Dedifferentiated amniotic fluid mesenchymal stem cell (primary cell): ENCODE measurements around the gene SGMS1.

Source experiments
- DNase-seq: peaks from one replicate; pipeline ENCODE4 v3.0.0-alpha.2; 2016; ENCODE audit errors: extremely low spot score

Gene SGMS1

DNA sequence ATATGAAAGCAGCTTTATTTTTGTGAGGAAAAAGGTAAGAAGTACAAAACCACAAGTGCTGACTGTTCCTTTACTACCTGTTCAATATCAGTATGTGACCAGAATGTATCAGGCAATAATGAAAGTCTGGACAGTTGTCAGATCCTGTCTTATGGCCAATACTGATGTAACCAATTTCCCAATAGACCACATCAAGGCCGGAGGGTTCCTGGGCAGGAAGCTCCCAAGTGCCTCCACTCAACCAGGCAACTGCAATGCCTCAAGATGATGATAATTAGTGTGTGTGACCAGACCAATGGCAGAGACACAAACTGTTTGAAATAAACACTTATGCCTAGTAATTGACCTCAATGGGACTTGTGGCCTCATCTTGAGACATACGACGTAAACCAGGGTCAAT lies 223.1 kb downstream of the SGMS1 start:
- no peak for DNase-seq

DNA sequence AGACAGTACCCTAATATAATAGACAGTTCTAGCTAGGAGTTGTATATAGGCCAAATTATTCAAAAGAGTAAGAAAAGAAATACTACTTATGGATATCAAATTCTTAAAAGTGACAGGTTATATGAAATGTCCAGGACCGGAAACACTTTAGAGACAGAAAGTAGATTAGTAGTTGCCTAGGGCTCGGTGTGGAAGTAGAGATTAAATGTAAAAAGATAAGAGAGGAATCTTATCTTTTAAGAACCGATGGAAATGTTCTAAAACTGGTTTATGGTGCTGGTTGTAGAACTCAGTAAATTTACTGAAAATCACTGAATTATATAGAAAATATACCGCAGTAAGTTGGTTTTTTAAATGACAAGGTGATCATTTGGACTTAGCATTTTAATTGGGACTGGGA lies 224.9 kb downstream of the SGMS1 start:
- no peak for DNase-seq

DNA sequence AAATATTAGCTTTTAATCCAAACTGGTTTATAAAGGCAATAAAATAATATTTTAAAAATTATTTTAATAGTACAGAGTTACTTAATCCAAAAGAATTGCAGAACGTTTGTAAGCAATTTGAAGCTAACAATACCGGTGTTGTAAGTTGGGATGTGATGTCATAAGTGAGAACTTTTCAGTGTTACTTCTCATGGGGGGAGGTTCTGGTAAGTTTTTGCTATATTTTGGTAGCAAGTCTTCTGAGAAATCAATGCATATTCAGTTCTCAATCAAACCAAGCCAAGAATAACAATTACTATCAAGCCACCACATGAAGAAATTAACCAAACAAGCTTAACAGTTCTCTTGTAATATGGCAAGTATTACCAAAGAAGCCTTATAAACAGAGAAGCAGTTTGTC lies 225.4 kb downstream of the SGMS1 start:
- no peak for DNase-seq

DNA sequence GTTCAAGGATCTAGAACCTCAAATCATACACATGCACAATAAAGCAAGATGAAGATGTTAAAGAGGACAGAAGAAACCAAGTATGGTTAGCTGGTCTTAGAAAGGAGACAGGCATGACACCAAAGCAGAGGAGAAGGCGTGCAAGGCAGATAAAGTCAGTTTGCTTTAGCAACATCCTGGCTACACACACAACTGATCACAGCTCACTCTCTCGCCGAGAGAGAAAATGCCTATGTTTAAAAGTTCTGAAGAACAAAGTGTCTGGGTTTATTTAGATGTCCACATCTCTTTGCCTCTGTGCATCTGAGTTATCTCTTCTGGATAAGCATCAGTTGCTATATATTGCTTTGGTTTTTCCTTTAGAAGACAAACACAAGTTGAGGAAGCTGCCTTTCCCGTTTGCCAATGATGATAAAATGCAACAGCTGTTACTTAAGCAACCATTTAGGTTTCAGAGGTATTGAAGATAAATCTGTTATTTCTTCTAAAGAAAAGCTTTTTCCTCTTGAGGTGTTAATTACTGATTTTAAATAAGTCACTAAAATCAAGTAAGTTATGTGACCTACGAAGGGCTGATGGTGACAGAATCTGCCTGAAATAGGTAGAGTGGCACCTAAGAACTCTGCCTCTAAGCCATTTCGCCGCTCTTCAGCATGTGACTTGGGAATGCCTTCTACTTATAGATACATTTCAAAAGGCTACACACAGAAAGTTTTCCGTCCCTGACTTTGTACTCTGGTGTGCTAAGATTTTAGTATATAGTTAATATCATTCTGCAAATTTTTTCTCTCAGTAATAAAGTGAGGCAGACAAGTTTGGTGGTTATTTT lies 226.2 kb downstream of the SGMS1 start:
- no peak for DNase-seq

DNA sequence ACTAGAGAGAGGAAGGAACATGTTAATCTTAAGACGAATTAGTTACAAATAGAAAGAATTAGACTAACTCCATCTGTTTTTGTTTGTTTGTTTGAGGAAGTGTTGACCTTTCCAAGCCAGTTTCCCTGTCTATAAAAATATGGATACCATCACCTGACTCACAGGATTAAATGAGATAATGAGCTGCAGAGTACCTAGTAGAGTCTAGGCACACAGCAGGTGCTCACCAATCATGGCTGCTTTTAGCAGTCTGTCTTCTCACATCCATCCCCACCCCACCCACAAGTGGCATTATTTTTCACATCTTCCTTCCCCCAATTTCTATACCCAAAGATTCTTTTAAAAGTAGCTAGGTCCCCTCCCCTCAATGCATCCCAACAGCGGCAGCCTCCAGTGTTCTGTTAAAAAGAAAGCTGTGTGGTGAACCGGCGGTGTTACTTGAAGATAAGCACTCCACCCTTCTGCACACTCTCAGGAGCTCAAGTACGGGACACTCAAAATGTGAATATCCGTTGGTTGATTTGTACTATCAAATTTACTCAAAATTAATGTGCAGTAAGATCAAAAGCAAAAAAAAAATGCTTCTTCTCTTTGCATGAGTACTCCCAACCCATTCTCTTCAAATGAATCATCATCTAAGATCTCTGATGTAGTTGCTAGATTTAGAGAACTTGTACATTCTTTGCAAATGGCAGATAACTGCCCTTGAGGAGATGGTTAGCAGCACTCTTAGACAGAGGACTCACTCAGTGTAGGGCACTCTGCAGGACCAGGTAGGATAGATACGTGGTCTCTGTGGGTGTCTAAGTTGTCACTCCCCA lies 227.1 kb downstream of the SGMS1 start:
- DNase-seq: no peak

DNA sequence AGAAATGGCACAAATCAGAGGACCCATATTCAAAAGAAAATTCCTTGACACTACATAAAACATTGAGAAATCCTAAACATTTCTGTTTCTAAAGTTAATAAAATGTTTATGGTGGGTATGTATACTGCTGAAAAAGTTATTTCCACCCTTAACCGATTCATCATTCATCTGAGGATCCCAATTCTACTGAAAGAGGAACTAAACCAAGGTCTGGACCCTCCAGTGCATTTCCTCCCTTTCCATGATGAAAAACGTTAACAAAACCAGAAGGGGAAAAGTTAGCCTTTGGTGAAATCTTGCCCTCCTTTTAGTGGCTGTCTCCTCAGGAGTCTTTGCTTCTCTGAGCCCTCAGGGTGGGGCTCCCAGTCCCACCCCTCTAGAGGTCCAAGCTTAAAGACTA lies 227.9 kb downstream of the SGMS1 start:
- no peak for DNase-seq

DNA sequence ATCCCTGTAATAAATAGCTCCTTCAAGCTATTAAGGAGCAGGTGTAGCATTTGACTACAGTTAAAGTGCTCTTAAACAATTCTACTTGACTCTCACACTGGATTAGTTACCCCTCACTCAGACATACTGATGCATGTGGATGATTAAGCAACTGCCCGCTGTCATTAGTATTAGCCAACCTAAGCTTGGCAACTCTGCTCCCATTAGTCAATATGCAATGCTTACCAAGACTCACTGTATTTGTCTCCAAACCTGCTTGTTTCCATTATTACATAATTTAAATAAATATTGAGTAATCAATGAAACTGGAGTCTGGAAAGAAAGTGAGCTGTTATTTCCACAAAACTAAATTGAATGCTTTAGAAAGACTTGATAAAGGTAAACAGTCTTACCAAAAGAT lies 228.5 kb downstream of the SGMS1 start:
- DNase-seq: no peak

DNA sequence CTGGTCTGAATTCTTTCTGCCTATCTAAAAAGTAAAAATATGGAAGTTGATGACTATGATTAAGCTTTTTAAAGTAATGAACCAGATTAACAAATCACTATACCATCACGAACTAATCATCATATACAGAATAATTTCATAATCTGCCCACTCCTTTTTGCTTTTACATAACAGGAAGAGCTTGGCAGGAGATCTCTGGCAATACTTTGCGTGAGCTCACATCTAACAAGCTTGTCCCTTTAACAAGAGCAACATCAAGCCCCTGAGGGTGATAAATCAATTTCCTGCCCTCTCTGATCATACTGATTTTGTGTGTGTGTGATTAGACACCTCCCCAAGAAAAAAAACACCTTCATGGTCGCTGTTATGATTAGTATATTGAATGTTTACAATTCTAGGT lies 228.9 kb downstream of the SGMS1 start:
- no peak for DNase-seq

DNA sequence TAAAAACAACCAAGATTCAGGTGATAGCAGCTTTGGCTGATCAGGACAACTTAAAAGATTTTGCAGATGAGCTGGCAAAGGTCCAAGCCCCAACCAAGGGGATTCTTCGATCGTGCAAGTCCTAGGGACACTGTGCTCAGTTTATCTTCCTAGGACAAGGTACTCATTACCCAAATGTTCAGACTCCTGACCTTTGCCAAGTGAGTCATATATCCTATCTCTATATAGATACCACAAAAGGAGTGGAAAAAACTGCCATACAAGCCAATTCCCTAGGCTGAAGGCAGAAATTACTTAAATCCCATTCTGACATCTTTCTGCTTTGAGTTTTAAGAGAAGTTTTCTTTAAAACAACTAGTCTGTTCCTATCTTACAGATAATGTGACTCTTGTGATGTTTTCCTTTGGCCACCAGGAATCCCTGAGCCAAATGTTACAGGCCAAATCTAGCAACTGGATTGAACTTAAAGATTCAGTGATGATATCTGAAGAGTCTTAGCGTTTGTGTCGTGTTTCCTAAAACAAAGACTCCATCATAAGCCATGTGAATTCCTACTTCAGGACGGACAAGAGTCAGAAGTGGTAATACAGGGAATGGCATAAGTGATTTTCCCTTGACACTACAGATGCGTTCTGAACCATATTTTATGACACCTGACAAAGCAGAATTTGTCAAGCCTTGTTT lies 229.8 kb downstream of the SGMS1 start:
- DNase-seq: no peak

DNA sequence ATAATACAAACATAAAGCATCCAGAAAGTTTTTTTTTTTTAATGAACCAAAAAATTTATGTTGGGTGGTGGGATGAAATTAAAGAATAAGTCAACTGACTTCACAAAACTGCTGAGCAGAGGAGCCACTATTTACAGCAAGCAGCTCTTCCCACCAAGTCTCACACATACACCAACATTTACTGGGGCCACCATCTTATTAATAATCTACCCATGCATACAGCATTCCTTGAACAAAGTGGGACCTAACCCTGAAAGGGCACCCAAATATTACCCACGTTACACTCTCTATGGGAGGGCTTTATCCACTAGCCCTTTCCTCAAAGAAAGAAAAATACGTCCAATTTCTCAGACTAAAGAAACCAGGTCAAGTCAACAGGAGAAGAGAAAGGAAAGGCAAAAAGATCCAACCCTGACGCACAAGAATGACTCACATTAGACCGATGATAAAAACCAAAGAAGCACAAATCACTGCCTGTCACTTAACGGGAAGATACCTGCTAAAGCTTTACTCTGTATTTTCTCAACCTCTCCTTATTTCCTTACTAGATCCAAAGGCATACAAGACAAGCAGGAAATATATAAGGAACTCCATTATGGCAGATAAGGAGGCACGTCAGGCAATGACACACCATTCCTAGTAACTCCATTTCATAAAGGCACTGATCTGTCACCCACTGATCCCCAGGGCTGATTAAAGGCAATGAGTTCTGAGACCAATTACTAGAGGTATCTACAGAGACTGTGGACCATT lies 230.6 kb downstream of the SGMS1 start:
- no peak for DNase-seq

DNA sequence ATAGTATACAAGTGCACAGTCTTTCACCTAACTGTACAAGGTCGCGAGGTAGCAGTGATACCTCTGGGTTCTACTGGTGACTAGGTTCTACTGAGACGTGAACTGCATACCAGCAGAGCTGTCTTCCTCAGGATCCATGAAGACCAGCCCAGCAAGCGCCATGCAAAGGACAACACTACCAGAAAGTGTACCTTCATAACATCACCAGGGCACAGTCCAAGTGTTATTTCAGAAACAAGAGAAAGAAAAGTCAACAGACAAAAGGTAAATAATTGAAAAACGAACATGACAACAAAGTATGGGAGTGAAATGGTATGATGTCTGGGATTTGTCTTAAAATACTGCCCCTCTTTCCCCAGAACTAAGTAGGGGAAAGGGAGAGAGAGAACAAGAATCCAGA lies 231.3 kb downstream of the SGMS1 start:
- DNase-seq: no peak

DNA sequence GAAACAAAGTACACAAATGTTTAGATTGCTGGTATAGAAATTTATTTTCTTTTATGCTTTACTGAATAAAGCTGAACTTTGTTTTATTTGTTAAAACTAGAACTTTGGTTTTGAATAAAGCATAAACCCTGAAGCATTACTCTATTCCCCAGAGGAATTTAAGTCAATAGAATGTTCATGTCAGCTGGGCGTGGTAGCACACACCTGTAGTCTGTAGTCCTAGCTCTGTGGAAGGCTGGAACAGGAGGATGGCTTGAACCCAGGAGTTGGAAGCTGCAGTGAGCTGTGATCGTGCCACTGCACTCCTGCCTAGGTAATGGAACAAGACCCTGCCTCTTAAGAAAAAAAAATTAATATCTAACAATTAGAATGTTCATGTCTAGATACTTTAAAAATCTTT lies 233.5 kb downstream of the SGMS1 start:
- no peak for DNase-seq

DNA sequence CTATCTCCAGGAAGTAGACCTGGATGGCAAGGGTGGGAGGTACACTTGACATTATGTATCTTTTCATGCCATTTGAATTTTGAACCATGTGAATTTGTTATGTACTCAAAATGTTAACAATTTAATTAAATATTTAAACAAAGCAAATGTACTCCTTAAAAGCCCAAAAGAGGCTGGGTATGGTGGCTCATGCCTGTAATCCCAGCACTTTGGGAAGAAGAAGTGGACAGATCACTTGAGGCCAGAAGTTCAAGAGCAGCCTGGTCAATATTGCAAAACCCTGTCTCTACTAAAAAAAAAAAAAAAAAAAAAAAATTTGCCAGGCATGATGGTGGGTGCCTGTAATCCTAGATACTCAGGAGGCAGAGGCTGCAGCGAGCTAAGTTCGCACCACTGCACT lies 235.6 kb downstream of the SGMS1 start:
- no peak for DNase-seq

DNA sequence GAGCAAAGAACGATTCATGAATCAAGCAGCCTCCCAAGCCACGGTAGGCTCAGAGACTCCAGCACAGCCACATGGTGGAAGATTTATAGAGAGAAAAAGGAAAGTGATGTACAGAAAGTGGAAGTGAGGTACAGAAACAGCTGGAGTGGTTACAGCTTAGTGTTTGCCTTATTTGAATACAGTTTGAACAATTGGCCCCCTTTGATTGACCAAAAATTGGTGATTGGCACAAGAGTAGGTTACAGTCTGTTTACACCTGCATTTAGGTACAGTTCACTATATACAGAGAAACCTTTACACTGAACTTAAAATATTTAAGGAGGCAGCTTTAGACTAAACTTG lies 236.1 kb downstream of the SGMS1 start:
- DNase-seq: no peak

DNA sequence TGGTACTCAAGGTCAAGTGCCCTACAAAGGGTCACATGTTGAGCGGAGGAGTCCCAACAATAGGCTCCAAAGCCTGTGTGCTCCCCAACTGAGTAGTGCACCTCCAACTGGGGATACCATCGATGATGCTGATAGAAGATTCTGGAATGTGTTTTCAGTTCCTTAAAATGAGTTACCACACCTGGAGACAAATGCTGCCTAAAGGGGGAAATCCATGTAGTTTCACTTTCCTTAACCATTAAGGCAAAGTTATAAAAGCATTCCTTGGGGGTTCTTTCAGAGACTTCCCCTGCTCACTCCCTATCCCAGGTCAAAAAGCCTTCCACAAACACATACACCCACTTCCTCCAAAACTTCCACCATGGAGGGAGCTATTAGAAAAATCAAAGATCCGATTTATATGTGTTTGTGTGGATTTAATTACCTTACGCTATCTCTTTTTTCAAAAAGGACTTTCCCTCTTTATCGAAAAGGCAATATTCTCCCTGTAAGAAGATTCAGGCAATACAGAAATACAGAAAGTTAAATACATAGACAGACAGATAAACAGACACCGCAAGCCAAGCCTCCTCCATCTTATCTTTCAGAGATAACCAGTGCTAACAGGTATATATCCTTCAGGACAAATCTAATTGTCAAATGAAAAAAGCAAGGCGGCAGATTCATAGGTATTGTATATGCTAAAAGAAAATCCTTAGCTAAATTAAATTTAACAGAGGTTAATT lies 236.6 kb downstream of the SGMS1 start:
- DNase-seq: no peak

DNA sequence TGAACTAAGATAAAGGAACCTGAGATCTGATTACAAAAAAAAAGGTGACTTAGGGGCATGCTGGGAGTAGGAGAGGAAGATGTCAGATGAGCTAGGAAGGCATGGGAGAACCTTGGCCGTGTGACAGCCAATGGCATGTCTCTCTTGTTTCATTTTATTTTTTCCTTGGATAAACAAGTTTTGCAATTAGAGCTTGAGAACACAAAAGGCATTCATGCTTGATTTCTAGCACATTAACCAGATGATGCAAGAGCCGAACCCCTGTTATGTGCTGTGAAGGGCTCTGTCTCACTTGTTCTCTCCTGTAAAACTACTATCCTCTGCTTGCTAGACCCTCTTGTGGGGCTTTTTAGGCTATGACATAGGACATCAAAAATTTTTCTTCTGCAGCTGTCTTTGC lies 238.1 kb downstream of the SGMS1 start:
- no peak for DNase-seq

DNA sequence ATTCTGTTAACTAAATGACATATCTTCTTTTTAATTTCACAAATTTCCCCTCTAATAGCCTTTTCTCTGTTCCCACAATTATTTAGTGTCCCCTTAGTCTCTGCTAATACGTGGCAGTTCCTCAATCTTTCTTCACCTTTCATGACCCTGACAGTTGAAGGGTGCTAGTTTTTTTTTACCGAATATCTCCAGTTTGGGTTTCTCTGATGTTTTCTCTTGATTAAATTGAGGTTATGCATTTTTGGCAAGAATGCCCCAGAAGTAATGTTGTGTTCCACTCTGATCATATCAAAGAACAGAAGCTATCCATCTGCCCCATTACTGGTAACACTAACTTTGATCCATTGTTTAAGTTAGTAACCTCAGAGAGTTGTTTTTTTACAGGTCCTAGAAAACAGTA lies 238.9 kb downstream of the SGMS1 start:
- DNase-seq: no peak

DNA sequence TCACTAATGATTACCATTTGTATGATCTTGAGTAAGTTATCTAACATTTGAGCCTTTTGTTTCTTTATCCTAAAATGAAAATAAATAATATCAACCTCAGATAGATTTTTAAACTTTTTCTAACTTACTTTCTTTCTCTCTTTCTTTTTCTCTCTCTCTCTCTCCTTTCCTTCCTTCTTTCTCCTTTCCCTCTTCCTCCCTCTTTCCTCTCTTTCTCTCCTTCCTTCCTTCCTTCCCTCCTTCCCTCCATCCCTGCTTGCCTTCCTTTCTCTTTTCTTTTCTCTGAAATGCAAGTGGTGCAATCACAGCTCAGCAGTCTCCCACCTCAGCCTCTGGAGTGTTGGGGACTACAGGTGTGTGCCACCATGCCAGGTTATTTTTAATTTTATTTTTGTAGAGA lies 239.5 kb downstream of the SGMS1 start:
- DNase-seq: no peak

DNA sequence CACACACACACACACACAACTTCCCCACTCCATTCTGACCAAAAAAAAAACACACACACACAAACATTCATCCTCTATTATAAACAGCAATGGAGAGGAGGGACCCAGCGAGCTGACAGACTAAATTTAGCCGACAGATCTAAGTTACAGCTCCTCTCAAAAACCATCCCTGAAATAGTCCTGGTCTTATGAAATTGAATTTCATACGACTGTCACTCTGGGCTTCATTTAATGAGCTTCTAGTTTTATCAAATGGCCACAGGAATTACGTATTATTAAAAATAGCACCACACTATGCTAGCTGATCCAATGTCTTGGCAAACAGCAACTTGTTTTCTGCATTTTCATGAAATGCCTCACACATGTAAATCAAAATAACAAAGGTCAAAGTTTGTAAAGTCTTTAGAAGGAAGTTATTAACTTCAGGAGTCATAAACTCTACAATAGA lies 241.2 kb downstream of the SGMS1 start:
- DNase-seq: no peak

DNA sequence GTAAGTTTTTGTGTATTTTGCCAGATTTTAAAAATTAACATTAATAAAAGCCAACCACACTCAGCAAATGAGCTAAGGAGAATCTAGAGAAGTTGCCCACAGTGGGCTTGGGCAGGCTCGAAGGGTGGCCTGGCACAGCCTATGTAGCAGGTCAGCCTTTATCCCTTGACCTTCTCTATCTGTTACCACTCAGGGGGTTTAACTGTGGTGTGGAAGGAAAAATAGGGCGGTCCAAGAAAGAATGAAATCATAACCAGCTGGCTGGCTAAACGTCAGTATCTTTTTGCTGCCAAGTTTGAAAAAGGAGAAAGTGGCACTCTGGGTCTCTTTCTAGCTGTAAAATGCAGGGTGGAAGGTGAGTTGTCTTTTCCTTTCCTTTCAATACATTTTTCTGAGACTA lies 242.1 kb downstream of the SGMS1 start:
- DNase-seq: no peak

DNA sequence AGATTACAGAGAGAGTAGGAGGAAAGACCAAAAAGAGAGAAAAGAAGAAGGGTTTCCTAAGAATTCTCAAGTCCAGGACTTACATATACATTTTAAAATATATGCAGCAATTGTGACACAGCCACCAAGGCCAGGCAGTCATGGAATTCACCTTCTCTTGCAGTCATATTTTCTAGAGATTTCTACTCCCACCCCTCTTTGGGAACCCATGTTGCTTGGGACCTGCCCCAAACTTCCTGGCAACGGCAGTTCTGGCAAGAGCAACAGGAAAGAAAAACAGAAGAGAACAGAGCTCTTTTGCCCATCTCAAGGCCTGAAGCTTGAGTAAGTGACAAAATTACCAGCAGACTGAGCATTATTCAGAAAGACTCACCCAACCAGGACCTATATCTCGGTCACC lies 244.1 kb downstream of the SGMS1 start:
- DNase-seq: no peak
